ENCODE data around the gene RAB3A. TPM values are rescaled to one million over a fixed set of nuclear protein-coding genes. Genes with fewer than 3 reads are reported as not detected.

The RAB3A gene
- total RNA-seq, 1 donor from 2014 or later, result 9.2 TPM

- DNase-seq (ENCODE audit: low read depth, low spot score), result no peak
- peaks cover 33% of the 10 kb centered on the region for H3K4me1 Mint-ChIP-seq
- TF ChIP-seq, protein P1, sequence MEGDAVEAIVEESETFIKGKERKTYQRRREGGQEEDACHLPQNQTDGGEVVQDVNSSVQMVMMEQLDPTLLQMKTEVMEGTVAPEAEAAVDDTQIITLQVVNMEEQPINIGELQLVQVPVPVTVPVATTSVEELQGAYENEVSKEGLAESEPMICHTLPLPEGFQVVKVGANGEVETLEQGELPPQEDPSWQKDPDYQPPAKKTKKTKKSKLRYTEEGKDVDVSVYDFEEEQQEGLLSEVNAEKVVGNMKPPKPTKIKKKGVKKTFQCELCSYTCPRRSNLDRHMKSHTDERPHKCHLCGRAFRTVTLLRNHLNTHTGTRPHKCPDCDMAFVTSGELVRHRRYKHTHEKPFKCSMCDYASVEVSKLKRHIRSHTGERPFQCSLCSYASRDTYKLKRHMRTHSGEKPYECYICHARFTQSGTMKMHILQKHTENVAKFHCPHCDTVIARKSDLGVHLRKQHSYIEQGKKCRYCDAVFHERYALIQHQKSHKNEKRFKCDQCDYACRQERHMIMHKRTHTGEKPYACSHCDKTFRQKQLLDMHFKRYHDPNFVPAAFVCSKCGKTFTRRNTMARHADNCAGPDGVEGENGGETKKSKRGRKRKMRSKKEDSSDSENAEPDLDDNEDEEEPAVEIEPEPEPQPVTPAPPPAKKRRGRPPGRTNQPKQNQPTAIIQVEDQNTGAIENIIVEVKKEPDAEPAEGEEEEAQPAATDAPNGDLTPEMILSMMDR (conservative IDR thresholded peaks at IDR 0.05), result no peak
- H3K36me3 Mint-ChIP-seq (ENCODE audit: low read depth), result no peaks in the 10 kb centered on the region
- H3K4me3 Mint-ChIP-seq, result peak overlapping the region; percentile 91
- H3K27me3 Mint-ChIP-seq (ENCODE audit: low read depth), result no peaks in the 10 kb centered on the region
- no peaks in the 10 kb centered on the region for H3K9me3 Mint-ChIP-seq
- H3K27ac Mint-ChIP-seq (ENCODE audit: unreplicated experiment), result no peak overlapping the region
Measured at GRCh38 chr19:18153556-18154134, 50.2 kb downstream of the RAB3A start.

DNA sequence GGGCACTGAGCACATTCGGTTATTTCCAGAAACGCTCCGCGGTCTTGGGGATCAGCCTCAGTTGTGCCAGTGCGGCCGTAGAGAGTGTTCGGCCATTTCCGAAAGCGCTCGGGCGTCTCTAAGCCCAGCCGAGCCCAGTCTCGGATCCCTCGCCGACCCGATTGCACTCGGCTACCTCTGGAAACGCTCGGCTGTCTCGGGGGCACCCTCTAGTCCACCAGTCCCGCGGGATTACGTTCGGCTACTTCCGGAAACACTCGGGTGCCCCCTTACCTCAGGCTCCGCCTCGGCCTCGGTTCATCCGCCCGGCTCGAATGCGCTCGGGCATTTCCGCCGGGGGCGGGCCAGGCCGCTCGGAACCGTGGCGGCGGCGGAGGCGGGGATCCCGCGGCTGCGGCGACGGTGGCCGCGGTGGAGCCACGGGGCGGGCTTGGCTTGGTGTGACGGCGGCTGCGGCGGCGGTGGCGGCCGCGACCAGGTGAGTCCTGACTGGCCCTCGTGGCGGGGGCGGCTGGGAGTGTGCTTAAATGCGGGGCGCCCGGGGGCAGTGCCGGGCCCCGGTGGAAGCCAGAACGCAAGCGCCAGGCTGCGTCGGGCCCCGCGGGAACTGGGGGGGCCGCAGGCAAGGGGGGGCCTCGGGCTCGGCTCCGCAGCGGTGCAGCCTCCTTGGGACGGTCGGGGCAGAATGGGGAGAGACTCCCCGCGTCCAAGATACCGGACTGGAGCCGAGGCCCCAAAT, 50.9 kb downstream of the RAB3A start, which contains the start of gene PIK3R2:
PIK3R2 (plus strand) TSS at position 347 of the 739 bp plus-strand sequence. CDS start 2,717 bp downstream, outside the sequence.
- H3K9me3 Mint-ChIP-seq, result no peaks in the 10 kb centered on the region
- H3K27ac Mint-ChIP-seq (ENCODE audit: unreplicated experiment), result peak within 1 kb of the TSS; percentile 99
- no peaks in the 10 kb centered on the region for H3K27me3 Mint-ChIP-seq (ENCODE audit: low read depth)
- H3K4me3 Mint-ChIP-seq, result peak within 1 kb of the TSS; percentile 91
- DNase-seq (ENCODE audit: low read depth, low spot score), result peak; percentile 100
- H3K4me1 Mint-ChIP-seq, result peaks cover 31% of the 10 kb centered on the region
- TF ChIP-seq, protein P1 (conservative IDR thresholded peaks at IDR 0.05), result no peak
- H3K36me3 Mint-ChIP-seq (ENCODE audit: low read depth), result no peaks in the 10 kb centered on the region

- H3K36me3 Mint-ChIP-seq (ENCODE audit: low read depth), result no peaks in the 10 kb centered on the region
- H3K4me1 Mint-ChIP-seq, result peaks cover 26% of the 10 kb centered on the region
Measured at GRCh38 chr19:18152442-18152816, 51.4 kb downstream of the RAB3A start.

GRCh38 chr19:18150776-18151624, 52.8 kb downstream of the RAB3A start:
- Mint-ChIP-seq H3K4me3 (peak overlapping the region; percentile 91), H3K4me1 (peaks cover 17% of the 10 kb centered on the region), H3K36me3 (ENCODE audit: low read depth) (peaks cover 4% of the 10 kb centered on the region), H3K27me3 (ENCODE audit: low read depth) (no peaks in the 10 kb centered on the region), H3K9me3 (no peaks in the 10 kb centered on the region), H3K27ac (ENCODE audit: unreplicated experiment) (peak overlapping the region; percentile 87)
- TF ChIP-seq, protein P1 (conservative IDR thresholded peaks at IDR 0.05), result no peak
- DNase-seq (ENCODE audit: low read depth, low spot score), result no peak

More at GRCh38 chr19:18152442-18152816, 51.4 kb downstream of the RAB3A start:
- peak overlapping the region; percentile 99 for H3K27ac Mint-ChIP-seq (ENCODE audit: unreplicated experiment)
- peak overlapping the region; percentile 91 for H3K4me3 Mint-ChIP-seq
- no peaks in the 10 kb centered on the region for H3K9me3 Mint-ChIP-seq
- peak; percentile 99 for DNase-seq (ENCODE audit: low read depth, low spot score)
- TF ChIP-seq, protein P1 (conservative IDR thresholded peaks at IDR 0.05), result peak; percentile 75
- H3K27me3 Mint-ChIP-seq (ENCODE audit: low read depth), result no peaks in the 10 kb centered on the region

- Mint-ChIP-seq H3K27ac (ENCODE audit: unreplicated experiment) (no peak overlapping the region), H3K9me3 (no peaks in the 10 kb centered on the region), H3K27me3 (ENCODE audit: low read depth) (no peaks in the 10 kb centered on the region), H3K4me1 (peaks cover 16% of the 10 kb centered on the region), H3K36me3 (ENCODE audit: low read depth) (peaks cover 4% of the 10 kb centered on the region), H3K4me3 (no peak overlapping the region)
- TF ChIP-seq, protein P1 (conservative IDR thresholded peaks at IDR 0.05), result no peak
- DNase-seq (ENCODE audit: low read depth, low spot score), result no peak
Measured at GRCh38 chr19:18149596-18149975, 54.3 kb downstream of the RAB3A start.
